ENCODE results near the gene PDZRN3.

DNA sequence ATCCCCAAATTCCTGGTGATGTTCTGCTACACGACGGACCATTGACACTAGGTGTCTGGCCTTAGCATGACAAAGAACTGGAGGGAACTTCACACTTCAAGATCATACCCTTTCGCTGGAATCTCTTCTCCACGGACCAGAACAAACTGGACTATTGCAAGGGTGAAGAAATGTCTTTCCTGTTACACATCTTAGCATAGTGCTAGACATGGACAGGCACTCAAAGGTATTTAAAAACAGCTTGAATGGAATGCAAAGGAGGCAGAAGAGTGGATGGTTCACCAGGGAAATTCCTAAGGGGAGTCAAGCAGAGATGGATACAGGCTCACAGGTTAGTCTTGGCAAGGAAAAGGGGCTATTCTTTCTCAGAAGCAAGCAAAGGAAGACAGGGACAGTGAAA is 33.5 kb upstream of the PDZRN3 start:
- TF ChIP-seq EP300 (IDR thresholded peaks at IDR 0.05) (no peak), POLR2A (IDR thresholded peaks at IDR 0.05) (no peak), CTCF (IDR thresholded peaks at IDR 0.05) (no peak)
